ENCODE results near the gene TSC2.
"Not testable (repeated sequence)": the region's sequence is repeated elsewhere in the genome, so short reads cannot be mapped to it uniquely, and the experiment has no call there.

GRCh38 chr16:2135071-2135470, 87.3 kb downstream of the TSC2 start:
- not testable (repeated sequence) for TF ChIP-seq POLR2A, POLR2AphosphoS5, CTCF (IDR thresholded peaks at IDR 0.05)

All from breast epithelium (tissue), 3 donors.